ENCODE results near the gene ACOXL.

ACOXL gene

GRCh38 chr2:111057721-111058120 lies 325.3 kb downstream of the ACOXL start:
- no peak for TF ChIP-seq CTCF (IDR thresholded peaks at IDR 0.05; ENCODE audit: insufficient read depth, low read length, missing control alignments)
- no peak for DNase-seq (ENCODE audit: low read depth, low spot score)
- CTCF ChIA-PET: no interaction called here
- H3K4me3 ChIP-seq (ENCODE audit: low read depth, low read length): no peak overlapping the region
- POLR2A ChIA-PET: no interaction called here

- no peak for DNase-seq (ENCODE audit: low read depth, low spot score)
- ChIA-PET CTCF (no interaction called here), POLR2A (no interaction called here)
- no peak overlapping the region for H3K4me3 ChIP-seq (ENCODE audit: low read depth, low read length)
- no peak for TF ChIP-seq CTCF (IDR thresholded peaks at IDR 0.05; ENCODE audit: insufficient read depth, low read length, missing control alignments)
Measured at GRCh38 chr2:111058264-111058663, 325.9 kb downstream of the ACOXL start.

GRCh38 chr2:111061191-111061590 lies 328.8 kb downstream of the ACOXL start:
- H3K4me3 ChIP-seq (ENCODE audit: low read depth, low read length): no peak overlapping the region
- no peak for TF ChIP-seq CTCF (IDR thresholded peaks at IDR 0.05; ENCODE audit: insufficient read depth, low read length, missing control alignments)
- POLR2A ChIA-PET: no interaction called here
- DNase-seq (ENCODE audit: low read depth, low spot score): no peak
- CTCF ChIA-PET: no interaction called here

- H3K4me3 ChIP-seq (ENCODE audit: low read depth, low read length): no peak overlapping the region
- no peak for DNase-seq (ENCODE audit: low read depth, low spot score)
- ChIA-PET CTCF (no interaction called here), POLR2A (no interaction called here)
- TF ChIP-seq CTCF (IDR thresholded peaks at IDR 0.05; ENCODE audit: insufficient read depth, low read length, missing control alignments): no peak
Measured at GRCh38 chr2:111062417-111062816, 330.0 kb downstream of the ACOXL start.

- CTCF ChIA-PET: no interaction called here
- TF ChIP-seq CTCF (IDR thresholded peaks at IDR 0.05; ENCODE audit: insufficient read depth, low read length, missing control alignments): no peak
- POLR2A ChIA-PET: no interaction called here
- no peak for DNase-seq (ENCODE audit: low read depth, low spot score)
- no peak overlapping the region for H3K4me3 ChIP-seq (ENCODE audit: low read depth, low read length)
Measured at GRCh38 chr2:111066062-111066593, 333.8 kb downstream of the ACOXL start.

- DNase-seq (ENCODE audit: low read depth, low spot score): no peak
- POLR2A ChIA-PET: no interaction called here
- CTCF ChIA-PET: no interaction called here
Measured at GRCh38 chr2:111068435-111069058, 336.2 kb downstream of the ACOXL start.

More at GRCh38 chr2:111068435-111069058, 336.2 kb downstream of the ACOXL start:
- no peak for TF ChIP-seq CTCF (IDR thresholded peaks at IDR 0.05; ENCODE audit: insufficient read depth, low read length, missing control alignments)
- H3K4me3 ChIP-seq (ENCODE audit: low read depth, low read length): no peak overlapping the region

All from AG04449 (cell line).